Measurements from ENCODE around the gene SMNDC1.
"Not testable (repeated sequence)": the region's sequence is repeated elsewhere in the genome, so short reads cannot be mapped to it uniquely, and the experiment has no call there.

SMNDC1 gene

DNA sequence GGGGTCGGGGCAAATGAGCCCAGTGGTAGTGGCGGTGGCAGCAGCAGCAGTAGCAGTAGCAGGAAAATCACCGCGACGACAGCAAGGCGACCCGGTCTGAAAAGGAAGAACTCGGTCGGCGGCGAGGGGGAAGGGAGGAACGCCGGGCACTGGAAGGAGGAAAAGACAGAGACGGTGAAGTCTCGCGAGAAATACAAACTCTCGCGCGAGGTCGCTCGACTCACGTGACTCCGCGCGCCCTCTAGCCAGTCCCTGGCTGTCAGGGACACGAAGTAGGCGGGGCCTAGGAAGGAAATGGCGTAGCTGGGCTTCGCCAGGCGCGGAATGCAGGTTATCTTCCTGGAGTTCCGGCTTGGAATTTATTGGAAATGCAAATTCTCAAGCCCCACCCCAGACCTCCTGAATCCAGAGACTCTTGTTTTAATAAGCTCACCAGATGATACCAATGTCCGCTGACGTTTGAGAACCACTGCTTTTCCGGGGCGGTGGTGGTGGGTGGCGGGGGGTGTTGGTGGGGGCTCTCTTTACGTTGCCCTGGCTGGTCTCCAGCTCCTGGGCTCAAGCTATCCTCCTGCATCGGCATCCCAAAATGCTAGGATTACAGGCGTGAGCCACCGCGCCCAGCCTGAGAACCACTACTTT lies at the start of gene SMNDC1:
SMNDC1 (minus strand) TSS at position 141 of the 642 bp plus-strand sequence. CDS start 1,333 bp downstream, outside the sequence.
- peak; percentile 97 for FAIRE-seq

GRCh38 chr10:110354322-110354766 lies 49.6 kb upstream of the SMNDC1 start:
- no peak for FAIRE-seq

DNA sequence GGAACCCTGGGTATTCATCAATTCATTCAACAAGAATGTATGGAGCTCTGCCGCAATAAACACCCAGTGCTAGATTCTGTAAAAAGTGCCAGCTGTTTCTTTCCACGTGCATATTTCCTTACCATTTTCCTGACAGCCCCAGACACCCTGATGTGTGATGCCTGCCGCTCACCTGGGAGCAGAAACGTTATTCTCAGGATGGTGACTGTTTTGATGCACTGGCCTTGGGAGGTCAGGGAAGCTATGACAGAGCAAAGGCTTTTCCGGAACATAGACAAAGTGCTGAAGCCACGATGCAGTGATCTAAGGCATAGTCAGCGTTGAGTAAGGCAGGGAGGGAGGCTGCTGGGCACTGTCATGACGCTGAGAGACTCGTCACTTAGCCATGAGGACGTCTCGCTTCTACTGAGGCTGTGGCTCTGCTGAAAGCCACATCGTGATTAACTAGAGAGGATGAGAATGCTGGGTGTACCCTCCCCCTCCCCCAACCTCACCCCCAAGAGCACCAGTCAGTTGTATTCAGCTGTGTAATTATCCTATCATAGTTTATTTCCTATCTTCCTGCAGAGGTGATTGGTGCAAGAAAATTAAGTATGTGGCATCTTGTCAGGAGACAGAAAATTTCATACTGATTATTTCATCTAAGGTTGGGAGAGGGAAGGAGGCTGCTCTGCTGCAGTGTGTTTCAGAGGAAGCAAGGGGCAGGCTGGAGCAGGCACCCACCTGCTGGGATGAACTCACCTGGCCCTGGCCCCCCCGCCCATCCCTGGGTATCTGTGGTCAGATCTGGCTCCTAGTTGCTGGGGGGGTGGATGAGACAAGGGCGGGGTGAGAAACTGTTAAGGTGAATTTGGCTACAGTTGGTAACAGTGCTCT lies 48.8 kb upstream of the SMNDC1 start:
- FAIRE-seq = no peak

- no peak for FAIRE-seq
These were observed 48.2 kb upstream of the SMNDC1 start for GRCh38 chr10:110352930-110353243.

DNA sequence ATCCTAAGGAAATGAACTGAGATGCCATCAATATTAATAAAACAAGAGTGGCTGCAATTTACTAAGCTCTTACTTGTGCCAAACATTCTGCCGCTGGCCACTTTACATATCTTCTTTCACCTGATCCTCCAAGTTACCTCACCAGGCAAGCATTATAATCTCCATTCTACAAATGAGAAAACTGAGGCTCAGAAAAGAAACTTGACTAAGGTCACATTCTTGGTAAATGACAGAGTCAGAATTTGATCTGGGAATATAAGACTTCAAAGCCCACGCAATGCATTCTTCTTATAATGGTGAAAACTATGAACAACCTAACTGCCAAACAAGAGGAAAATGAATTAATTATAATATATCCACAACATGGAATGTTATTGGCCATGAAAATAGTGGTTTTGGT lies 46.1 kb upstream of the SMNDC1 start:
- no peak for FAIRE-seq

DNA sequence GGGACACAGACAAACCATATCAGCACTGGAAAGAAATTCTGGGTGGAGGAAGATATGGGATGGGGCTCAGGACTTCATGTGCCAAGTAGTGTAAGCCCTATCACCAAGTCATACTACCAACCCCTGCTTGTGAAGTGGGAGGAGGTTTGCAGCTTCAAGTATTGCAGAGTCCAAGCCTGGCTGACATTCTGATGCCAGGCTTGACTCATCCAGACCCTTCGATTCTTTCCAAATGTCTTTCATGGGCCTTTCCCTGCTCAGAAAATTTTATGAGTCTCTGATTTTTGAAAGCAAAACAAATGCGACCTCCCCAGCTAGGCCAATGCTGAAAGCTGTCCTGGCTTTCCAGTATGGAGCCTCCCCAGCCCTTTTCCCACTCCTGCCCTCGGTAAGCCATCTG lies 45.1 kb upstream of the SMNDC1 start:
- no peak for FAIRE-seq

DNA sequence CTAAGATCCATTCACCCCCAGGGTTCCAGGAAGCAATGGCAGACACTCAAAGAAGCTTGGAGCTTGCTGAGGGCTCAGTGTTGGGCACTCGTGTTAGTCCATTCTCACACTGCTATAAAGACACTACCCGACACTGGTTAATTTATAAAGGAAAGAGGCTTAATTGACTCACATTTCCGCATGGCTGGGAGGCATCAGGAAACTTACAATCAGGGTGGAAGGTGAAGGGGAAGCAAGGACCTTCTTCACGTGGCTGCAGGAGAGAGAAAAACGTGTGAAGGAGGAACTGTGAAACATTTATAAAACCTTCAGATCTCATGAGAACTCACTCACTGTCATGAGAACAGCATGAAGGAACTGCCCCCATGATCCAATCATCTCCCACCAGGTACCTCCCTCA lies 44.7 kb upstream of the SMNDC1 start:
- FAIRE-seq = no peak

DNA sequence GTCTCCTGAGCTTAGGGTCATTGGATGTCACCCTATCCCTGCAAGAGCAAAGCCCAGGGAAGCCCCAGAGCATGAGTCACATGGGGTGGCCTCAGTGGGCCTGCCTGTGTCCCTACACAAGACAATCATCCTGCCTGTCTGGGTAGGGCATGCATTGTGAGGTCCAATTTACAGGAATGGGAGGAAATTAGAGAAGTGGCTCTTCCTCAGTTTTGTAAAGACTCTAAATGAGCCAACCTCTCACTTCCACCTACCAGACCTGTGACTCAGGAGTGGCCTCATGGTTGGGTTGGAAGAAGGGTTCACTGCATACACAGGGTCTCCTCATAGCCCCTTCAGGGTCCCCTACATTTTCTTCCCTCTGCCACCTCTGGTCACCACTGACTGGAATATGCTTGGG lies 43.6 kb upstream of the SMNDC1 start:
- FAIRE-seq = no peak

DNA sequence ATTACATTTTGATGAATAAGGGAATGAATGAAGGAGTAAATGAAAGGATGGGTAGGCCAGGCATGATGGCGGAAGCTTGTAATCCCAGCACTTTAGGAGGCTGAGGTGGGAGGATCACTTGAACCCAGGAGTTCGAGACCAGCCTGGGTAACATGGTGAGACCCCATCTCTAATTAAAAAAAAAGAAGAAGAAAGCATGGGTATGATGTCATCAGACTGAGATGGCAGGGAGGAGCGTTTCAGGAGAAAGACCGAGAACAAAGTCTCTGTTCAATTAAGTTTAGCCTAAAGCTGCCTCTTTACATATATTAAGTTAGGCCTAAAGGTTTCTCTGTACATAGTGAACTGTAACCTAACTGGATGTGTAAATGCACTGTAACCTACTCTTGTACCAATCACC lies 42.2 kb upstream of the SMNDC1 start:
- FAIRE-seq = no peak

GRCh38 chr10:110345286-110345685 lies 40.6 kb upstream of the SMNDC1 start:
- FAIRE-seq = no peak

- no peak for FAIRE-seq
These were observed 39.9 kb upstream of the SMNDC1 start for GRCh38 chr10:110344622-110345021.

- no peak for FAIRE-seq
These were observed 39.2 kb upstream of the SMNDC1 start for GRCh38 chr10:110343947-110344346.

DNA sequence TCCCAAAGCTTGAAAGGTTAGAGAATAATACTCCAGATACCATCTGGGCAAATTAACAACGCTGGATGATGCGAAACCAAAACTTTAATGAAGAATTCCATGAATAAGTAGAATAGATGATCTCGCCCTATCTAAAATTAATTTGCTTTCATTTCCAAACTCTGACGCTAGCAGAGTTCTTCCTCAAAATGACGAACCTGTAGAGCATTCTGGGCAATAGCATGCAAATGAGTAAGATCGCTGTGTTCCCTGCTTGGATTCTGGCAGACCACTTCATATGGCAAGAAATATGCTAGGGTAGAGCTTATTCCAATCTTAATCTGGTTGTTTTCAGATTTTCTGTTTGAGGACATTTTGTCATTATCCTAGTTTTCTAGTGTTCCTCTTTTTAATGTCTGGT lies 36.1 kb upstream of the SMNDC1 start:
- FAIRE-seq = no peak

GRCh38 chr10:110340122-110340521 lies 35.4 kb upstream of the SMNDC1 start:
- FAIRE-seq = no peak

- FAIRE-seq = no peak
These were observed 33.2 kb upstream of the SMNDC1 start for GRCh38 chr10:110337906-110338305.

DNA sequence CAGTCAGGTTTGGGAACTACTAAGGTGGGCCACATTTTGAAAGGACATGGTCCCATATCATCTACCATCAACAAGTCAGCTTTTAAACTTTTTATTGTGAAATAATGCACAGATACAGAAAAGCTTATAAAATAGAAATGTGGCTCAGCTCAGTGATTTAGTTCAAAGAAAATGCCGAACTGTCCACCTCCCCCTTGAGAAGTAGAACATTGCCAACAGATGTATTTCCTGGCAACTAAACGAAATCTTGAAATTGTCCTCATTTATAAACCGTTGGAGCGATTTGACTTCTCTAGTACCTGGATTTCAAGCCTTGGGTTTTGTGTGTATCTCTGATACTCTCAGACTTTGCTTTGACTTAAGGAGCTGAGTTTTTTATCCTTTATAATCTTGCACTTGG lies 32.7 kb upstream of the SMNDC1 start:
- no peak for FAIRE-seq

DNA sequence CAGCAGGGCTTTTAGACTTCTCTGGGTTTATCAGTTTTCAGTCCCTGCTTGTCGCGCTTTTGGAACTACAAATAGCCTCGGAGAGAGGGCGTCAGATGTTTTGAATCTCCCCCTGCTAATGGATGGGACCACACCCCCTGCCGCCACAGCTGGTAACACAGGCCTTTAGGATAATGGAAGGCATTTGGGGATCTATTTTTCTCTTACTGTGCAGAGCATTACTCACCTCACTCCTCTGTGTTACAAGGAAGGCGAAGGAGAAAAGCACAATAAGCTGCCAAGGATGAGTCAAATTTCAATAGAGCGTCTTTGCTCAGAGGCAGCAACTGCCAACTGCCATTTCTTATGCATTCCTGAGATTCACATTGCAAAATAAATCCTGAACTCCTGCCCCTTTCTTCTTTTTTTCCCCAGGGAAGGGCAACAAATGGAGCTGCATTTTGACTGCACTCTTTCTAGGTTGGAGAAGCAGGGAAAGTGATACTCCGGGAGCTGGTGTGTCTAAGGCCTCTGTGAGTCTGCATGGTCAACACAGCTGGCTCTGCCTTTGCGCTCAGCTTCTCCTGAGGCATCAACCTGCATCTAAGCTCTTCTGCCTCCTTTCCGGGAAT lies 31.5 kb upstream of the SMNDC1 start:
- FAIRE-seq = no peak

DNA sequence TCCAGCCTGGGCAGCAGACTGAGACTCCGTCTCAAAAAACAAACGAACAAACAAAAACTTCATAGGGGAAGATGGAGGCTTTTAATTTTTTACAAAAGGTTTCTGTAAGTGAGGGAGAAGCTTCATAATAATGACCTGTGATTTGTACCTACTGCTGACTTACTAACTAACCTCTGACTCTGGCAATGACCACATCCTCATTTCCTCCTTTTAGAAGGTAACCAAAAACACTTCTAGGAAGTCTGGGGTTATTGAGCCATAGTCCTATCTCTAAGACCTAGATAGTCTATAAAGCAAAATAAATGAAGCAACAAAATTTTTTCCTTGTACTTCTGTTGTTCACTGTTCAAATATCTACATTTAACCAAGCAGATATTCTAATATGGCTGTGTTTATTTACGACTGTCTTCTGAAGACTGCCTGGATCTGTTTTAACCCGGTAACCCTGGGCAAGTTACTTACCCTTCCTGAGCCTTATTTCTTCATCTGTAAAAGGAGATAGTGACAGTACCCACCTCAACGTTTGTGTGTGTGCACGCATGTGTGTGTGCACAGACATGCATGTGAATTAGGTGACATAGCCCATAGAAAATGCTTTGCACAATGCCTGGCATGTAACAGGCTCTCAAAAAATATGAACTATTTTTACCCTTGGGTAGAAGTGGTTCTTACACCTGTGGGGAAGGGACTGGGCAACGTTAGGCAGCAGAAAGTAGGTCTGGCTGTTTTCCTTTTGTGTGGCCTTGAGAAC lies 30.8 kb upstream of the SMNDC1 start:
- no peak for FAIRE-seq

GRCh38 chr10:110334061-110334656 lies 29.4 kb upstream of the SMNDC1 start:
- no peak for FAIRE-seq

DNA sequence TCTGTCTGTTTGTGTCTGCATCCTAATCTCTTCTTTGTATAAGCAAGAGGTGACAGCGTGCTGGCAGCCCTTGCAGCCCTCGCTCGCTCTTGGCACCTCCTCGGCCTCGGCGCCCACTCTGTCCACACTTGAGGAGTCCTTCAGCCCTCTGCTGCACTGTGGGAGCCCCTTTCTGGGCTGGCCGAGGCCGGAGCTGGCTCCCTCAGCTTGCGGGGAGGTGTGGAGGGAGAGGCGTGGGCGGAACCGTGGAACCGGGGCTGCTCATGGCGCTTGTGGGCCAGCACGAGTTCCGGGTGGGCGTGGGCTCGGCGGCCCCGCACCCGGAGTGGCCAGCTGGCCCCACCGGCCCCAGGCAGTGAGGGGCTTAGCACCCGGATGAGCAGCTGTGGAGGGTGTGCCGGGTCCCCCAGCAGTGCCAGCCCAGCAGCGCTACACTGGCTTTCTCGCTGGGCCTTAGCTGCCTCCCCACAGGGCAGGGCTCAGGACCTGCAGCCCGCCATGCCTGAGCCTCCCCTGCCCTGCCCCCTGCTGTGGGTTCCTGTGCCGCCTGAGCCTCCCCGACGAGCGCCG lies 26.6 kb upstream of the SMNDC1 start:
- not testable (repeated sequence) for FAIRE-seq

- no peak for FAIRE-seq
These were observed 26.0 kb upstream of the SMNDC1 start for GRCh38 chr10:110330675-110331074.

DNA sequence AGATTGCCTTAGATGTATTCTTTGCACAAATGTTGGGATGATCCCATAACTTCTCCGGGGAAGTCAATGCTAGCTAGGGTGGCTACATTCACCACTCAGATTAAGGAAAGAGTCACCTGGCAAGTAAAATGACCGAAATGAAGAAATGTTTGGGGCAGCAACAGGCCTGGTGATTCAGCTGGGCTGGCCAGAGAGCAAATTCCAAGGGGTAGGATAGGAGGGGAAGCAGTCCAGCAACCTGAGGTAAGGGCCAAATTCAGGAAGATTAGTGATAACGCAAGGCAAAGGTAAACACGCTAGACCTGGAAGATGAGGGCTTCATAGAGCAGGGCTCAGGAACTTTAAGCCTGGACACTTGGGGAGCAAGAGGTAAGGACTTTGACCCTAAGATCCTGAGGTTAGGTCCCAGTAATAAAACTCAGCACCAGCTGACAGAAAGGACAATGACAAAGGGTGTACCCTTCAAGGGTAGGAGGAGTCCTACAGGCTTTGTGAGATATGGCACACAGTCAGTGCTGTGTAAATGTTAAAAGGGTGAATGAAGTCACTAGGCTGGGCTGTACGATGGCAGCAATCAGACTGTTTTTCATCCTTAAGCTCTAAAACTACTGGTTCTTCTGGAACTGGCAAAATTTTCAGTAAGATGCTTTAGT lies 22.7 kb upstream of the SMNDC1 start:
- FAIRE-seq = no peak

All from TTC549 (cell line).